GM13976 (cell line): ENCODE results near the gene NUCB1.

Experiments
- DNase-seq: peaks from one replicate; pipeline ENCODE4 v3.0.0; 2012; ENCODE audit warnings: low spot score
- in situ Hi-C: fragments of 300-500 bp; cut with MboI; formaldehyde crosslinking; loops from one replicate; pipeline ENCODE4 v1.12.0; 2022; ENCODE audit warnings: low sequenced_read_pairs, mixed read lengths, inconsistent platforms; ENCODE audit not compliant: unreplicated experiment
- TF ChIP-seq, protein P1 (sequence below): IDR thresholded peaks from 2 replicates; pipeline ENCODE4 v1.5.1; 2012; ENCODE audit warnings: borderline replicate concordance, mild to moderate bottlenecking; ENCODE audit not compliant: insufficient read depth; ENCODE audit errors: extremely low read depth, missing control alignments, control extremely low read depth

NUCB1 gene

GRCh38 chr19:48950159-48950558 lies 50.0 kb downstream of the NUCB1 start:
- in situ Hi-C loops = no loop called here
- DNase-seq = no peak

DNA sequence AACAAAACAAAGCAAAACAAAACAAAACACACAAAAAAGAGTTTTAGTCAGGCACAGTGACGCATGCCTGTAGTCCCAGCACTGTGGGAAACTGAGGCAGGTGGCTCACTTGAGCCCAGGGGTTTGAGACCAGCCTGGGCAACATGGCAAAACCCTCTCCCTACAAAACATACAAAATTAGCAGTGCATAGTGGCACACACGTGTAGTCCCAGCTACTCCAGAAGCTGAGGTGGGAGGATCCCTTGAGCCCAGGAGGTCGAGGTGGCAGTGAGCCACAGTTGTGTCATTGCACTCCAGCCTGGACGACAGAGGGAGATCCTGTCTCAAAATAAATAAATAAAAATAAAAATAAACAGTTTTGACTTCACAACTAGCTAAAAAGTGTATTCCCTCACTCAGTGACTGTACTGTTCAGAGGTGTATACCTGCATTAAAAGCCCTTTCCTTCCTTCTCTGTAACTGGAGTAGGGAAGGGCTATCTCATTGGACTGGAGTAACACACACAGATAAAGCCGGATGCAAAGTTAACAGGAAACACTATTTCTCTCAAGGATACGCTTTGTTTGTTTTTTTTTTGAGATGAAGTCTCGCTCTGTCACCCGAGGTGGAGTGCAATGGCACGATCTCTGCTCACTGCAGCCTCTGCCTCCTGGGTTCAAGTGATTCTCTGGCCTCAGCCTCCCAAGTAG lies 50.9 kb downstream of the NUCB1 start:
- in situ Hi-C loops = no loop called here
- DNase-seq = no peak
- TF ChIP-seq, protein P1, sequence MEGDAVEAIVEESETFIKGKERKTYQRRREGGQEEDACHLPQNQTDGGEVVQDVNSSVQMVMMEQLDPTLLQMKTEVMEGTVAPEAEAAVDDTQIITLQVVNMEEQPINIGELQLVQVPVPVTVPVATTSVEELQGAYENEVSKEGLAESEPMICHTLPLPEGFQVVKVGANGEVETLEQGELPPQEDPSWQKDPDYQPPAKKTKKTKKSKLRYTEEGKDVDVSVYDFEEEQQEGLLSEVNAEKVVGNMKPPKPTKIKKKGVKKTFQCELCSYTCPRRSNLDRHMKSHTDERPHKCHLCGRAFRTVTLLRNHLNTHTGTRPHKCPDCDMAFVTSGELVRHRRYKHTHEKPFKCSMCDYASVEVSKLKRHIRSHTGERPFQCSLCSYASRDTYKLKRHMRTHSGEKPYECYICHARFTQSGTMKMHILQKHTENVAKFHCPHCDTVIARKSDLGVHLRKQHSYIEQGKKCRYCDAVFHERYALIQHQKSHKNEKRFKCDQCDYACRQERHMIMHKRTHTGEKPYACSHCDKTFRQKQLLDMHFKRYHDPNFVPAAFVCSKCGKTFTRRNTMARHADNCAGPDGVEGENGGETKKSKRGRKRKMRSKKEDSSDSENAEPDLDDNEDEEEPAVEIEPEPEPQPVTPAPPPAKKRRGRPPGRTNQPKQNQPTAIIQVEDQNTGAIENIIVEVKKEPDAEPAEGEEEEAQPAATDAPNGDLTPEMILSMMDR = no peak

More at GRCh38 chr19:48950159-48950558, 50.0 kb downstream of the NUCB1 start:
- TF ChIP-seq, protein P1 = no peak

DNA sequence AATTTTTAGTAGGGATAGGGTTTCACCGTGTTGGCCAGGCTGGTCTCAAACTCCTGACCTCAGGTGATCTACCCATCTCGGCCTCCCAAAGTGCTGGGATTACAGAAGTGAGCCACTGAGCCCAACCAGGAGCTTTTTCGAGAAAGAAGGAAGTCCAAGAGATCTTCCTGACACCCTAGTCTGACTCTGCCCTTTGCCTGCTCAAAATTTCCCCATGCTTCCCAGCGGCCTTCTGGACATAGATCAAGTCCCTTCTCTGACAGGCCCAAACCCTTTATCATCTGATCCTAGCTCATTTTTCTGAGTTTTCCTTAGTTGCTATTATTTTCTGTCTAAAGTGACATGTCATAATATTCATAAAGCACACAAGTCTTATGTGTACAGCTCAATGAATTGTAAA lies 53.0 kb downstream of the NUCB1 start:
- no peak for DNase-seq
- in situ Hi-C loops = no loop called here
- TF ChIP-seq, protein P1 = no peak

GRCh38 chr19:48953990-48954594 lies 54.0 kb downstream of the NUCB1 start:
- no peak for DNase-seq
- in situ Hi-C loops = no loop called here
- TF ChIP-seq, protein P1 = no peak

GRCh38 chr19:48954595-48955307 lies 54.6 kb downstream of the NUCB1 start, which contains the start of gene BAX:
Gene BAX (plus strand): TSS chr19:48954875. CDS start chr19:48954929, 54 bp downstream.
- peak; percentile 98 for DNase-seq
- TF ChIP-seq, protein P1 = no peak
- in situ Hi-C loops = no loop called here

GRCh38 chr19:48955308-48955958 lies 55.3 kb downstream of the NUCB1 start:
- in situ Hi-C loops = no loop called here
- no peak for DNase-seq
- TF ChIP-seq, protein P1 = no peak
